ENCODE results near the gene MEF2B.
A peak's percentile ranks its signal among the peaks of the same experiment; 100 is the strongest.
"Not testable (repeated sequence)": the region's sequence is repeated elsewhere in the genome, so short reads cannot be mapped to it uniquely, and the experiment has no call there.

The MEF2B gene

DNA sequence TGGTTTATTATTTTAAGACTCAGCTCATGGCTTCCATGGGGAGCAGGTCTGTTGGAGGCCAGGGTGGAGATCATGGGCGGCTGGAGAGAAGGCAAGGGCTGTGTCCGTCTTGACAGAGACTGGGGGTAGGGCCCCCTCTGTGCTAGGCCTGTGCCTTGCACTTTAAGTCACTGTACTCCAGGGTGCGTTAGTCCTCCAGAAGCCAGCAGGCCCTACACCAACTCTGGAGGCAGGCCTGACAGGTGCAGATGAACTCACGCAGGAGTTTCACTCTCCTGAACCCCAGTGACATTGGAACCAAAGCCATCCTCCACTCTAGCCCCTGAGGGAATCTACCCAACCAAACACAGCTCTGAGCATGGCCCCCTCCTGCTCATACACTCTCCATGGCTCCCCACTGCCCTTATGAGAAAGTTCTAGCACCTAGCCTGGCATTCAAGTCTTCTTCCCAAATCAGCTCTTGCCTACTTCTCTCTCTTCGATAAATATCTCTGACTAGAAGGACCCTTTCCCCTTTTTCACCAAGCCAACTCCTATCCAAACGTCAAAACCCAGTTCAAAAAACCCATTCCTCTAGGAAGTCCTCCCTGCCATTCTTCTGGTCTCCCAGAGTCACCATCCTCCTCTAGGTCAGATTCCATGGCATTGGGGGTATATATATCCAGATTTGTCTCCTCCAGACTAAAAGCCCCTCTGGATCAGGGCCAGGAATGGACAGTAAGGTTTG, 15.1 kb downstream of the MEF2B start:
- DNase-seq: no peak

DNA sequence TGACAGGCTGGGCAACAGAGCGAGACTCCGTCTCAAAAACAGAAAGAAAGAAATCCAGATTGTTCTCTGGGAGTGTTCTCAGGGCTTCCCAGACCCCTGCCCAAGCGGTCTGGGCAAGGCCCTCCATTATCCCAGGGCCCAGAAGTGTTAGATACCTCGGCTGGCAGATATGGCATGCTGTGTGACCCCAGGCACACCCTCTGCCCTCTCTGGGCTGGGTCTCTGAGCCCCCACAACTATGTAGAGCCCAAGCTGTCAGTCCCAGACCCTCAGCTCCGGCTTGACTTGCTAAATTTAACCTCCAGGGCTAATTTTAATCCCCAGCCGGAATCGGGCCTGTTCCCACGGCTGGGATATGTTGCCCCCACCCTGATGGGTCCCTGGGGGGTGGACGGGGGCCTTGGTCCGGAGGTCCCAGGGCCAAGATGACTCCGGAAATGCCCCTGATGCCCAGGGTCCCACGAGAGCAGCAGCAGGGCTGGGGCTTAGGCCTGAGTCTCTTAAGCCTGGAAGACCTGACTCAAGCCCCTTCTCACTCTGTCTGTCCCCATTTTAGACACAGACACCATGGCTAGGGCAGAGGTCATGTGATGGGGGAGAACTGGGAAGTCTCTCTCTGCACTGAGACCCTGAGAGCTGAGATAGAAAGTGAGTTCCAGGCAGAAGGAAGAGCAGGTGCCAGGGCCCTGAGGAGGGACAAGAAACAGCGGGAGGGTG, 17.2 kb downstream of the MEF2B start:
- no peak for DNase-seq

DNA sequence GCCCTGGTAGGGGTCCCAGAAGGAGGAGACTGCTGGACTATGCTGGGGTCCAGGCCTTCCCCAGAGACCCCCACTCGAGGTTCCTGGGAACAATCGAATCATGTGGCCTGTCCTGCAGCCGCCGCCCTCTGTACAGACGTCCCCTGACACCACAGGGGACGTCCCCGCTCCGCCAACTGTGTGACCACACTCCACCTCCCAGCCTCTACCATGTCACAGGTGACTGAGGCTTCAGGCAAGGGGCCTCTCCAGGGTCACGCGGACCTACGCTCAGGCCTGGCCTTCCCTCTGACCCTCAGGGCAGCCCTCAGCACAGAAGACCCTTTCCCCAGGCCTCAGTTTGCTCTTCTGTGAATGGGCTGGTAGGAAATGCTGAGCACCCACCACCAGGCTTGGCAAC, 18.6 kb downstream of the MEF2B start:
- DNase-seq: no peak

DNA sequence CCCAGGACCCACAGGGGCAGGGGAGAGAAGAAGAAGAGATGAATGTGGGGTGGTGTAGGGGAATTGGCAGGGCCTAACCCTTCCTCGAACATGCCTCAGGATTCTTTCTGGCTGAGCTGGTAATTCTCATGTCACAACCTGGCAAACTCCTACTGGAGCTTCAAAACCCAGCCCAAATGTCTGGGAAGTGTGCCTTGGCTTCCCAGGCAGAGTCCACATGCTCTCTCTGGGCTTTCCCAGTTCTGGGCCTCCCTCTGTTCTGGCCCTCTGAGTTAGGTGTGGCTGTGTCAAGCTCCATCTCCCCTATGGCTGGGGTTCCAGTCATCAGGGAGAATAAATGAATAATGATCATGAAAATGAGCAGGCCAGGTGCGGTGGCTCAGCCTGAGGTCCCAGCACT, 20.6 kb downstream of the MEF2B start:
- no peak for DNase-seq

DNA sequence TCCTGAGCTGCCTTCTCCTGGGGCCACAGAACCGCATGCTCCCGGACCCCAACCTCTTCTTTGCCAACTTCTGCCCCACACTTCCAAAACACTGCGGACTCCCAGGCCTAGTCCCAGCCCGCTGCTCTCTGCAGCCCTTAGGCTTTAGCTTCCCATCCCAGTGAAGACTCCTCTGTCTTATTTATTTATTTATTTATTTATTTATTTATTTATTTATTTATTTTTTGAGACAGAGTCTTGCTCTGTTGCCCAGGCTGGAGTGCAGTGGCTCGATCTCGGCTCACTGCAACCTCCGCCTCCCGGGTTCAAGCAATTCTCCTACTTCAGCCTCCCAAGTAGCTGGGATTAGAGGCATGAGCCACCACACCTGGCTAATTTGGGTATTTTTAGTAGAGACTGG, 21.6 kb downstream of the MEF2B start:
- not testable (repeated sequence) for DNase-seq

DNA sequence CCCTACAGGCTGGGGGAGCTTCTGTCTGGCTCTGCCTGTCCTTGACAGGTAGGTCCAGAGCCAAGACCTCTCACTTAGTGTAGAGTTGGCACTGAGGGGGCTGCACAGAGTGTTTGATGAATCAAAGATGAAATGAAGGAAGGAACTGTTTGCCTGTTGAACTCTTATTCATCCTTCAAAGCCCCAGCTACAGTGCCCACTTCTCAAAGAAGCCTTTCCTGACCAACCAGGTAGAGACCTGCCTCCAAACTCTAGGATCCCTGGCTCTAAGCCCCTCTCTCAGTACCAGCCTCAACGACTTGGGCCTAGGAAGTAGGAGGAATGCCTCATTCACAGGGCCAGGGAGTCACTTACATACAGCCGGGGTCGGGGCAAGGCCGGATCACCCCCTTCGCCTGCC, 22.7 kb downstream of the MEF2B start:
- no peak for DNase-seq

DNA sequence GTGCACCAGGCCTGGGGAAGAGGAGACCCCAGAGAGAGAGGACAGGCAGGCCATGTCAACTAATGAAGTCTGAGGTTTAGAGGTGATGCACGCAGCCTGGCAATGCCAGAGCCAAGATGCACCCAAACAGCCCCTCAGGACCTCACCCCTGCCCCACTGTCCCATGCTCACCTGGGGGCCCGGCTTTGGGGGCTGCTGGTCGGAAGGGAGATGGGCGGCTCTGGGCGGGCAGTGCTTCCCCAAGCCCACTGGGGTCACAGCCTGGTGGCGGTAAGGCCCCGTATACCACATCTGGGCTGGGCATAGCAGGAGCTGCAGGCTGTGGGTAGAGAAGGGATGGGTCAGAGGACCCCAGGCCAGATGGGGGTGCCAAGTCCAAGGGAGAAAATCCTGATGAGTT, 23.2 kb downstream of the MEF2B start:
- no peak for DNase-seq

DNA sequence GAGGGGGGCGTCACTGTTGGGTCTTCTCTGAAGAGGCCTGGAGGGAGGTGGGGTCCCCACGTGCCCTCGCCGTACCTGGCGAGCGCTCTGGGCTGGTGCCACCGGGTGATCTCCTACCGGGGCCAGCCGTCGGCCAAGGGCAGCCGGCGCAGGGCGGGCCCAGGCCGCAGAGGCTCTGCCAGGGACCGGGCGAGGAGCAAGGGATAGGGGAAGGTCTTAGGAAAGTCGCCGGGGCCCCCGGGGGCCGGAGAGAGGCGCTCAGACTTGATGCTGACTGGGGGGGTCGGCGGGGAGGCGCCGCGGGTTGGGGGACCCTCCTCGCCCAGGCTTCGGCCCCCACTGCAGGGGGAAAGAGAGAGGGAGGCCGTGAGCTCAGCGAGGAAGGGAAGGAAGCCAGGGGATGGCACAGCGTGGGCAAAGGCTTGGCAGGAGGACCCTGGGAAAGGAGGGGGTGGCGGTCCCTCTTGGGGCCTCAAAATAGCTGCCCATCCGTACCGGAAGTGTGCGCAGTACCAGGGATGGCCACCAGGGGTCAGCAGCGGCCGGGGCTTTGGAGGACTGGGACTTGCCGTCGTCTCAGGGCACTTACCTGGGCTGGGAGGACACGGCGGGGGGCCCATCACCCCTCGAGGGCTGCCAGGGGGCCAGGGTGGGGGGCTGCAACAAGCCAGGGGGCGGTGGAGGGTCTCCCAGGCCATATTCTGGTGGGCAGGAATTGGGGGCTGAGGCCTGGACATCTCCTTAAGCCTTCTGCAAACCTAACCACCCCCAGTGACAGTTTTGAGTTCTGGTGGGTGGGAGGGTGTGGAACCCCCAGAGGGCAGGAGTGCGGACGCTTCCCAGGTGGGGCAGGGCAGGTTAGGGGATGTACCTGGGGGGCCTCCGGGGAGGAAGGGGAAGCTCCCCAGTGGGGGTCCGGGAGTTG, 24.1 kb downstream of the MEF2B start:
- peak; percentile 82 to 85 for DNase-seq

DNA sequence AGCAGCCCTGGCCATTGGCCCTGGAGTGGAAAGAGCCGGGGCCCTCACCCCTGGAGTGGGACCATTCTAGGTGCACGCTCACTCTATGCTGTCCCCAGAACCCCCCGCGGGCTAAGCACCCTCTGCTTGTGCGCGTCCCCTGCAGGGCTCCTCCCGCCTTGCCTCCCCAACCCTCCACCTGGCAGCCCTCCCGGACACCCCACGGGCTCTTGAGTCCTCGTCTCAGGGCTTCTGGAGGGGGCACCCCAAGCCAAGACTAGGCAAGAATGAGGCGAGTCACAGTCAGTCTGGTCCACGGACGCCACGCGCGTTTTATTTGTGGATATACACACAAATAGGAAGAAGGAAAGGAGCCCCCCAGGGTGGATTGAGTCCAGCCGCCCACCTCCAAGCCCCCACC, 24.8 kb downstream of the MEF2B start:
- DNase-seq: no peak

DNA sequence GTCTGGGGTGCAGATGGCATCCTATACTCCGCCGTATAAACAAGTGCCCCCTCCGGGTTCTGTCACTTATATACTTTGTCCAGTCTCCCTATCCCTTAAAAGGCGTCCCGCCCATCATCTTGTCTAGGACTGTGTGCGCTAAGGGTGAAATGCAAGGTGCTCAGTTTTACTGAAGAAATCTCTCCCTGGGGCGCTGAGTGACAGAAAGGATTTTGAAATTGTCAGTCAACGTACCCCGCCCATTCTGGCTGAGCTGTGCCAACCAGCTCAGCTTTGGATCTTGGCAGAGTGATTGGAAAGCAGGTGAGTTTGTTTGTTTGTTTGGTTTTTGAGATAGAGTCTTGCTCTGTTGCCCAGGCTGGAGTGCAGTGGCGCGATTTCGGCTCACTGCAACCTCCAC, 27.7 kb downstream of the MEF2B start:
- no peak for DNase-seq

DNA sequence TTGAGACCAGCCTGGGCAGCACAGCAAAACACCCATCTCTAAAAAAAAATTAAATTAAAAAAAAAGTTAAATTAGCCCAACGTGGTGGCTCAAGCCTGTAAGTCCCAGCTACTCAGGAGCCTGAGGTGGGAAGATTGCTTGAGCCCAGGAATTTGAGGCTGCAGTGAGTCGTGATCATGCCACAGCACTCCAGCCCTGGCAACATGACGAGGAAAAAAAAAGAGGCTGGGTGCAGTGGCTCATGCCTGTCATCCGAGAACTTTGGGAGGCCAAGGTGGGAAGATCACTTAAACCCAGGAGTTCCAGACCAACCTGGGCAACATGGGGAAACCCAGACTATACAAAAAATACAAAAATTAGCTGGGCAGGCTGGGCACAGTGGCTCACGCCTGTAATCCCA, 29.6 kb downstream of the MEF2B start:
- DNase-seq: no peak

DNA sequence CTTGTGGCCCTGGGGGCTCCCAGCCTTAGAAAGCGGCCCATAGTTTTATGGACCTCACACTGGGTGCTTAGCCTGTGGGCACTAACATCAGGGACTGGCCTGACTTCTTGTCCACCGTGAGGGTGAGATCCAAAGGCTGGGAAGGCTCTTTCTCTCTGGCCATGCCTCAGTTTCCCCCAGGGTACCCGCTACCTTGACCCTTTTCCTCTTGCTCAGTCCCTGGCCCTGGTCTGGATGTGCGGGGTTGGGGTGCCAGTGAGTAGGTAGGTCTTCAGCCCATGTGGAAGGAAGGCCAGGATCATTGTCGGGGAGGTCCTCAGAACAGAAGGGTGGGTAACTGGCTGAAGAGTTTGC, 30.2 kb downstream of the MEF2B start:
- no peak for DNase-seq

DNA sequence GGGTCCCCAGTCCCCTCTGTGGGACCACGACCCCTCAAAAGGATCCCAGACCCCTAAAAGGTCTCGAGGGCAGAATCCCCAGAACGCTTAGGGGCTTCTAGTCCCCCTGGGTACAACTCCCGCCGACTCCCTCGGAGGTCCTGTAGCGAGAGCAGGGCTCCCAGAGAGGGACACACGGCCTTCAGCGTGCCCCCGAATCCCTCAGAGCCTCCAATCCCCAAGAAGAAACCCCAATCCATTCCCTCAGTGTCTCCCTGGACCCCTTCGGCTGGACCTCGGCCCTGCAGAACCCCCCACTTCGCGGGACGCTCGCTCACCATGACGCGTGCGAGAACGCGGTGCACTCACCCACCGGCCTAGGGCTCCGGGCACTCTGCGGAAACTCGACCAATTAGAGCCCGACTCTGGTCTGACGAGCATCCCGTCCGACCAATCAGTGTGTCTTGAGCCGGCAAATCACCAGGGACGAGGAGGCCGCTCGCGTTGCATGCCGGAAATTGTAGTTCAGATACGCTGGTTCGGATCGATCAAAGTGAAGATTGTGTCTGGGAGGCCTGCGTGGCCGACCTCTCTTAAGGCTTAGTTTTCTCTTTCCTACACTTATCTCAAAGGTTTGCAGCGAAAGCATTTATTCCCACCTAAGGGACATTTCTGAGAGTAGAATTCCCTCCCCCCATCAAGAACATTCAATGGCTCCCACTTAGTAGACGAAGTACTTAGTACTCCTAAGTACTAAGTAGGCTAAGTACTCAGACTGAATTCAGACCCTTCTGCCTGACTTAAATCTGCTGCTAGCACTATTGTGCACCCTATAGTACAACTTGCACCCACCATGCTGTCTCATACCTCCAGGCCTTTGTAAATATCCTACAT, 31.7 kb downstream of the MEF2B start, which contains the start of gene TMEM161A:
TSS of gene TMEM161A (minus strand) at position 370 of the 873 bp plus-strand sequence. CDS start at position 320, 50 bp downstream.
- peak; percentile 97 to 98 for DNase-seq

DNA sequence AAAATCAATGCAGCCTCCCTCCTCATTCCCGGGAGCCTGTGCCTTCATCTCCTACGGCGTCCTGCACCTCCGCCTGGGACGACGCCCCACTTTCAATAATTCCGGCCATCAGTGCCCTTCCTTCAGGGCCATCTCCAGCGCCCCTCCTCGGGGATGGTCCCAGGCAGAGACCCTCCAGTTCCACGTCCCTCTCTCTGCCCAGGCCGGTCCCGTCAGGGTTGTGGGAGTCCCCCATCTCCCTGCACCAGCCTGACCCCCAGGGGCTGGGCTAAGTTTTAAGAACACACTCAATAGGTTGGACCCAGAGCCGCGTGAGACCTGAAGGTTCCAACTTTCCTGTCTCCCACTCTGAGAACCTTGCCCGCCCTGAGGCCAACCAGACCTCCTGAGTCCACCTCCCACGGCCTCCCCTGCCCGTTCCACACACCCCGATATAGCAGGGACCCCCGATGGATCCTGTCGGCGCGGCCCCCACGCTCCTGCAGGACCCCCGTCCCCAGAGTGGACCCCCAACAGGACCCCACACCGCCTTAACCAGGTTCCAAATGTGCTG, 32.4 kb downstream of the MEF2B start:
- DNase-seq: no peak

DNA sequence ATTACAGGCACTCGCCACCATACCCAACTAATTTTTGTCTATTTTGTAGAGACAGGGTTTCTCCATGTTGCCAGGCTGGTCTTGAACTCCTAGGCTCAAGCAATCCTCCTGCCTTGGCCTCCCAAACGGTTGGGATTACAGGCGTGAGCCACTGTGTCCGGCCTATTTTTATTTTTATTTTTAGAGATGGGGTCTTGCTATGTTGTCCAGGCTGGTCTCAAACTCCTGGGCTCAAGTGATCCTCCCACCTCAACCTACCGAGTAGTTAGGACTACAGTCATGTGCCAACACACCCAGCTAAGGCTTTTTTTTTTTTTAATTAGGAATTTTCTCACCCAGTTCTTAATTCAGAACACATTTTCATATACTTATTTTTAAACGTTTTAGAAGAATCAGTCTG, 34.4 kb downstream of the MEF2B start:
- not testable (repeated sequence) for DNase-seq

DNA sequence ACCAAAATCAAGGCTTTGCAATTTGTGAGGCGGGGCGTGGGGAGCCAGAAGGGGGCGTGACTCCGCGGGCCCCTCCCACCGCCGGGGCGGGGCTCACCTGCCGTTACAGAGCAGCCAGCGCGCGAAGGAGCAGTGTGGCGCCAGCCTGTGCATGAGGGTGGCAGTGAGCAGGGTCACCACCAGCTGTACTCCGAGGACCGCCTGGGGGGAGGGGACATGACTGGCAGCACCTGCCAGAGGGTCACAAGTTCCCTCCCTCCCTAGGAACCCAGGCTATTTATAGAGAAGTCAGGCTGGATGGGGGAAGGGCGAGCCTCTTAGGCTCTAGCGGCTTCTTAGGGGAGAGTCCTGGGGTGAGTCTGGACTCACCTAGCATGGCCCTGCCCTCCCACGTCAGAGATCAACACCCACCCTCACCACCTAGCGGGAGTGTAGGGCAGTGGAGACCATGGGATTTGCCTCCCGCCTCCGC, 35.3 kb downstream of the MEF2B start:
- DNase-seq: peak; percentile 32 to 51

DNA sequence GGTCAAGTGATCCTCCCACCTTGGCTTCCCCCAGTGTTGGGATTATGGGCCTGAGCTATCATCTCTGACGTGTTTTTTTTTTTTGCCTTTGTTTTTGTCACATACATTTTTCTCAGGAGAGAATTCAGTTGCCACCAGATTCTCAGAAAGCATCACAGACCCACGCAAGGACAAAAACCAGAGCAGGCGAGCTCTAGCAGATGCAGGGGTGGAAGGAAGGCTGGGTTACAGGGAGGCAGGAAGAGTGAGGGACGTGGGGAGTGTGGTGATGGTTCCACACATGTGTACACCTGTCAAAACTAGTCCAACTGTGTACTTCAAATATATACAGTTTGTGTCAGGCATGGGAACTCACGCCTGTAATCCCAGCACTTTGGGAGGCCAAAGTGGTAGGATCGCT, 36.1 kb downstream of the MEF2B start:
- DNase-seq: no peak

DNA sequence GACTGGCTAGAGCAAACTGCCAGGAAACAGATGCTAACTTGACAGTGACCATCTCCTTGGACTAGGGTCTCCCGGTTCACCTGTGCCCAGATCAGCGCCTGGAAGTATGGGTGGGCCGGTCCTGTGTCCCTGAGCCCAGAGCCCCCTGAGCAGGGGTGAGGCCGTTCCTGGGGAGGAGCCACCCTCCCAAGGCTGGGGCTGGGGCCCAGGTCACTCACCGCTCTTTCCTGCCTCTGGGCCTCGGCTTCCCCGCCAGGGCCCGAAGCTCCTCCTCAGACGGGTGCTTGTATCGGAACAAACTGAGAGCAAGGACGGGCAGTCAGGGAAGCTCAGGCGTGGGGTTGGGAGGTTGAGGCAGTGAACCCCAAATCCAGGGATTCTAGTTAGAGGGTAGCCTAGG, 37.2 kb downstream of the MEF2B start:
- DNase-seq: no peak

DNA sequence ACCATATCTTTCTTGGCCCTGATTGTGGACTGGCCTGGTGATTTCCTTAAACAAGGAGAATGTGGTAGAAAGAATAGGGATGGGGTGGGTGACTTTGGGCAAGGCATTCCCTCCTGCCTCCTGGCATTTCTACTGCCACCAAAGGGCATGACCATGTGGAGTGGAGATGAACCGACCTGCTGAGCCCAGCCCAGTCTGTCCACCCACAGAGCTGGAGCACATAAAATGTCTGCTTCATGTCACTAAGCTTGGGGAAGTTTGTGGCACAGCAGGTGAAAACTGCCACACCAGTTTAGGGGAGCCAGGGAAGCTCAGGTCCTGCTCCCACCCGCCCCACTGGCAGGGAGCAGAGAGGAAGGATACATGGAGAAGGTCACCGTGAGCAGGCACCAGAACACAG, 38.1 kb downstream of the MEF2B start:
- DNase-seq: no peak

DNA sequence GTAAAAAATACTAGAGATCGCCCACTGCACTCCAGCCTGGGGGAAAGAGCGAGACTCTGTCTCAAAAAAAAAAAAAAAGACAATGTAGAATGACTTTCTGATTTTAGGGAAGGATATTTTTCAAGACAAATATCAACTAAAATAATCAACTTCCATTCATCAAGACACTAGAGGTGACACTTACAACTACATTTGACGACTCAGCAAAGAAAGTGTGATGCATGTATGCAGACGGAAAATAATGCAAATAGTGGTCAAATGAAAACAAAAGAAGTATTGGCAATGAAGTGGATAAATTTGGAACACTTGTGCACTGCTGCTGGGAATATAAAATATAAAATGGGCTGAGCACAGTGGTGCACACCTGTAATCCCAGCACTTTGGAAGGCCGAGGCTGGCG, 44.0 kb downstream of the MEF2B start:
- DNase-seq: no peak

DNA sequence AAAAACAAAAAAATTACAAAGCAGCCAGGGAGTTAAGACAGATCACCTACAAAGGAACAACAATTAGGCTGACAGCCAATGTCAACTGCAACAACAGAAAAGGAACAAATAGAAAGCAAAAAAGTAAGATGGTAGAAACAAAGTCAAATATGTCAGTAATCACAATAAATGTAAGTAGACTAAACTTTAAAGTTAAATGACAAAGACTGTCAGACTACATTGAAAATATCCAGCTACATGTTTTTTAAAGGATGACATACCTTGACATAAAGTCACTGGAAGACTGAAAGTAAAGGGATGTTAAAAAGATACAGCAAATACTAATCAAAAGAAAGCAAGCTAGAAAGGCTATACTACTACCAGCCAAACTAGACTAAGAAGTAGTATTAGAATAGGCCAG, 46.7 kb downstream of the MEF2B start:
- no peak for DNase-seq

DNA sequence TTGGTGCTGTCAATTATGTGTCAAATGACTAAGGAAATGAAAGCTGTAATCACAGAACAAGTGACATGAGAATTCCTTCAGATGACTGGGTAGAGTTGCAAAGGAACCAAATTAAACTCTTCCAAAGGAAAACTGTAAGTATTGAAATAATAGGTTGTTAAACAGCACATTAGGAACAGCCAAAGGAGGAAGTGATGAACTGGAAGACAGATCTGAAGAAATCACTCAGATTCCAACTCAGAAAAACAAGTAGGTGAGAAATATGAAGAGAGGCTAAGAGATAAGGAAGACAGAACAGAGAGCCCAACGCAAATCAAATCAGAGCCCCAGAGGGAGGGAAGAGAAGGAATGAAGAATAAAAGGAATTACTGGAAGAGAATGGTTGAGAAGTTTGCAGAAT, 47.2 kb downstream of the MEF2B start:
- no peak for DNase-seq

All from CD4-positive, alpha-beta T cell treated with Interleukin-4 for 1 hour (primary cell).